ENCODE data around the gene MACROD2. TPM values are rescaled to one million over a fixed set of nuclear protein-coding genes. Genes with fewer than 3 reads are reported as not detected.

MACROD2 gene
- total and polyA plus RNA-seq, 4 donors: 13.0 to 67.1 (median 20.7) TPM

DNA sequence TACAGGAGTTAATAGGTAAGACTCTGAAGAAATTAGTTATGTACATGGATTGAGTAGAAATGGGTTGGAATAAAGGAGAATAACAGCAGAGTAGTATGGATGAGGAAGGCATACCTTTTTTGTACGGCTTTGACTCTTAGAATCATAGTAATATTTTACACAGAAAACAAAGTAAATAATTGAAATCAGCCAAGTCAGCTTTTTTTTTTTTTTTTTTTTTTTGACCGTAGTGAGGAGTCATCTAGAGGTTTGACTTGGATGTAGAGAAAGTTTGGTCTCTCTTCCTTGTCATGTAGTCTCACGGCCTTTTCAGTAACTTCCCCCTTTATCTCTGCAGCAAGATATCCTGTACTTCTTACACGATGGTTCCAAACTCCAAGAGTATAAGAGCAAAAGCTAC, 183.2 kb downstream of the MACROD2 start:
- Histone ChIP-seq H3K36me3 (ENCODE audit: control insufficient read depth in 4 of 4, insufficient read depth in 4 of 4, low read length in 4 of 4) (no peaks in the 10 kb centered on the region), H3K27ac (ENCODE audit: low read depth in 1 of 2, low read length in 1 of 2) (no peak overlapping the region), H3K4me3 (no peak overlapping the region), H3K27me3 (ENCODE audit: control insufficient read depth in 3 of 3, insufficient read depth in 3 of 3, low read length in 2 of 3) (no peaks in the 10 kb centered on the region), H3K9me3 (ENCODE audit: control insufficient read depth in 4 of 4, insufficient read depth in 3 of 4, low read length in 3 of 4) (peaks cover 3 to 14% (median 9%) of the 10 kb centered on the region in 4 donors), H3K4me1 (ENCODE audit: control insufficient read depth in 5 of 5, insufficient read depth in 5 of 5, low read length in 5 of 5) (no peaks in the 10 kb centered on the region), H3K9ac (ENCODE audit: insufficient read depth in 1 of 2, low read length in 2 of 2) (no peak overlapping the region)
- ATAC-seq (ENCODE audit: insufficient read depth, low FRiP score): no peak
- WGBS, 2 donors: 82 to 90% methylated on average over 4 of the region's 4 CpGs
- DNase-seq: no peak
- TF ChIP-seq, protein P1, sequence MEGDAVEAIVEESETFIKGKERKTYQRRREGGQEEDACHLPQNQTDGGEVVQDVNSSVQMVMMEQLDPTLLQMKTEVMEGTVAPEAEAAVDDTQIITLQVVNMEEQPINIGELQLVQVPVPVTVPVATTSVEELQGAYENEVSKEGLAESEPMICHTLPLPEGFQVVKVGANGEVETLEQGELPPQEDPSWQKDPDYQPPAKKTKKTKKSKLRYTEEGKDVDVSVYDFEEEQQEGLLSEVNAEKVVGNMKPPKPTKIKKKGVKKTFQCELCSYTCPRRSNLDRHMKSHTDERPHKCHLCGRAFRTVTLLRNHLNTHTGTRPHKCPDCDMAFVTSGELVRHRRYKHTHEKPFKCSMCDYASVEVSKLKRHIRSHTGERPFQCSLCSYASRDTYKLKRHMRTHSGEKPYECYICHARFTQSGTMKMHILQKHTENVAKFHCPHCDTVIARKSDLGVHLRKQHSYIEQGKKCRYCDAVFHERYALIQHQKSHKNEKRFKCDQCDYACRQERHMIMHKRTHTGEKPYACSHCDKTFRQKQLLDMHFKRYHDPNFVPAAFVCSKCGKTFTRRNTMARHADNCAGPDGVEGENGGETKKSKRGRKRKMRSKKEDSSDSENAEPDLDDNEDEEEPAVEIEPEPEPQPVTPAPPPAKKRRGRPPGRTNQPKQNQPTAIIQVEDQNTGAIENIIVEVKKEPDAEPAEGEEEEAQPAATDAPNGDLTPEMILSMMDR (IDR thresholded peaks at IDR 0.05; ENCODE audit: control extremely low read depth, extremely low read depth): no peak

DNA sequence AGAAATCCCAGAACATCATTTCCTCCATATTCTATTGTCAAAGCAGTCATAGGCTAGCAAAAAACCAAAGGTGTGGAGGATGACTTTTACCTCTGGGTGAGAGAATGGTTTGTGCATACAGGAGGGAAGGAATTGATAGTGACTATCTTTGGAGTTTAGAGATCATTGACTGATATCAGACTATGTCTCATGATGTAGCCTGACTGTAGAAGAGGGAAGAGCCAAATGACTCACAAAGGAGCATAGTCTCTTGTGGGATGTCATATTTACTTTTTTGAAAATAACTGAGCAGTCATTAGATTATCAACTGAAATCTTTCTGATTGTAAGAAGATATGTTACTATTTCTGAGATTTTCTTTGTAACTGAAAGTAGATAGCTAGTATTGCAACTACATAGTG, 183.6 kb downstream of the MACROD2 start:
- Histone ChIP-seq H3K4me1 (ENCODE audit: control insufficient read depth in 5 of 5, insufficient read depth in 5 of 5, low read length in 5 of 5) (no peaks in the 10 kb centered on the region), H3K4me3 (no peak overlapping the region), H3K9me3 (ENCODE audit: control insufficient read depth in 4 of 4, insufficient read depth in 3 of 4, low read length in 3 of 4) (peaks cover 3 to 11% (median 8%) of the 10 kb centered on the region in 4 donors), H3K36me3 (ENCODE audit: control insufficient read depth in 4 of 4, insufficient read depth in 4 of 4, low read length in 4 of 4) (no peaks in the 10 kb centered on the region), H3K27ac (ENCODE audit: low read depth in 1 of 2, low read length in 1 of 2) (no peak overlapping the region), H3K27me3 (ENCODE audit: control insufficient read depth in 3 of 3, insufficient read depth in 3 of 3, low read length in 2 of 3) (no peaks in the 10 kb centered on the region), H3K9ac (ENCODE audit: insufficient read depth in 1 of 2, low read length in 2 of 2) (no peak overlapping the region)
- TF ChIP-seq, protein P1 (IDR thresholded peaks at IDR 0.05; ENCODE audit: control extremely low read depth, extremely low read depth): no peak
- ATAC-seq (ENCODE audit: insufficient read depth, low FRiP score): no peak
- DNase-seq: no peak

DNA sequence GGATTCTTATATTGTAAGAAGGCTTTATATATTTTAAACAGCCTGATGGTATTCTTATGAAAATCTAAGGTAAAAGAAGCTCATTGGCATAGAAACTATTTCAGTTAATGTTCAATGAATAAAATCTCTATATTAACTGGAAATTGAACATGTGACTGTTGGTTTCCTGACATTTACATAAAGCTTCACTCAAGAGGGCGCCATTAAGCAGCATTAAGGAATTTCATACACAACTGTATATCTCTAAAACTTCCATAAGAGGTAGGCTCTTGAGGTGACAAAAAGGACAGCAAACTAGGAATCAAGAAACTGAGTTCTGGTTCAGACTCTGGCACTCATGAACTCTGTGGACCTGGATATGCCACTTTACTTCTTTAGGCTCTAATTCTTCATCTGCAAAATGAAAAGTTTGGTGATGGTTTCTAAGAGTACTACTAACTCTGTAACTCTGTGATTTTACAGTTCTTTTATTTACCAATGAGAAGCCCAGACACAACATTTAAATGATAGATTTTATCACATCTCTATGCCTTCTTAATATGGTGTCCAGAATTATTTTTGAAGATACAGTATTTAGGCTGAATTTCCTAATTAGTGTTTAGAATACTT, 194.6 kb downstream of the MACROD2 start:
- Histone ChIP-seq H3K4me1 (ENCODE audit: control insufficient read depth in 5 of 5, insufficient read depth in 5 of 5, low read length in 5 of 5) (peaks cover 0 to 3% (median 0%) of the 10 kb centered on the region in 5 donors), H3K9ac (ENCODE audit: insufficient read depth in 1 of 2, low read length in 2 of 2) (no peak overlapping the region), H3K4me3 (no peak overlapping the region), H3K36me3 (ENCODE audit: control insufficient read depth in 4 of 4, insufficient read depth in 4 of 4, low read length in 4 of 4) (no peaks in the 10 kb centered on the region), H3K9me3 (ENCODE audit: control insufficient read depth in 4 of 4, insufficient read depth in 3 of 4, low read length in 3 of 4) (no peaks in the 10 kb centered on the region), H3K27ac (ENCODE audit: low read depth in 1 of 2, low read length in 1 of 2) (no peak overlapping the region), H3K27me3 (ENCODE audit: control insufficient read depth in 3 of 3, insufficient read depth in 3 of 3, low read length in 2 of 3) (no peaks in the 10 kb centered on the region)
- TF ChIP-seq, protein P1 (IDR thresholded peaks at IDR 0.05; ENCODE audit: control extremely low read depth, extremely low read depth): no peak
- DNase-seq (peak in 2 of 3 donors; percentile 53 to 66), ATAC-seq (ENCODE audit: insufficient read depth, low FRiP score) (peak; percentile 34)
- 21 to 31% methylated on average over 1 of the region's 1 CpG for WGBS, 2 donors

DNA sequence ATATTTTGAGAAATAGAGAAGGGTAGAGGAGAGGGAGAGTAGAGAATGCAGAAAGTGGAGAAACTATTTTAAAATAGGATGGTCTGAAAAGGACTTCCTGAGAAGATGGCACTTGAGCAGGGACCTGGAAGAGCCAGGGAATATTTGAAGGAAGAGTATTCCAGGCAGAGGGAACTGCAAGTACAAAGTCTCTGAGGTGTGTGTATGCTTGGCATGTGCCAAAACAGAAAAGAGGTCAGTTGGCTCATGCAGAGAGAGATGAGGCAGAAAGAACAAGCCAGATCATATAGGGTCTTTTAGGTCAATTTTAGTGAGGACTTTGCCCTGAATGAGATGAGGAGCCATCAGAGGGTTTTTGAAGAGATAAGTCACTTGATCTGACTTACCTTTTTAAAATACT, 196.2 kb downstream of the MACROD2 start:
- no peak for DNase-seq
- Histone ChIP-seq H3K36me3 (ENCODE audit: control insufficient read depth in 4 of 4, insufficient read depth in 4 of 4, low read length in 4 of 4) (no peaks in the 10 kb centered on the region), H3K9ac (ENCODE audit: insufficient read depth in 1 of 2, low read length in 2 of 2) (no peak overlapping the region), H3K27me3 (ENCODE audit: control insufficient read depth in 3 of 3, insufficient read depth in 3 of 3, low read length in 2 of 3) (no peaks in the 10 kb centered on the region), H3K4me1 (ENCODE audit: control insufficient read depth in 5 of 5, insufficient read depth in 5 of 5, low read length in 5 of 5) (peaks cover 0 to 5% (median 0%) of the 10 kb centered on the region in 5 donors), H3K27ac (ENCODE audit: low read depth in 1 of 2, low read length in 1 of 2) (no peak overlapping the region), H3K4me3 (no peak overlapping the region), H3K9me3 (ENCODE audit: control insufficient read depth in 4 of 4, insufficient read depth in 3 of 4, low read length in 3 of 4) (no peaks in the 10 kb centered on the region)
- TF ChIP-seq, protein P1 (IDR thresholded peaks at IDR 0.05; ENCODE audit: control extremely low read depth, extremely low read depth): no peak
- ATAC-seq (ENCODE audit: insufficient read depth, low FRiP score): no peak

Measured in lung (tissue), 12 donors.